GM19452 (cell line): ENCODE results near the gene ZNF578.
"Not testable (repeated sequence)": the region's sequence is repeated elsewhere in the genome, so short reads cannot be mapped to it uniquely, and the experiment has no call there.

Experiments used
- ATAC-seq: cut with Tn5 transposase; IDR thresholded peaks from one replicate; pipeline ENCODE4 v1.9.1; 2021; ENCODE audit not compliant: unreplicated experiment

ZNF578 gene

GRCh38 chr19:52507266-52507665 is 53.9 kb downstream of the ZNF578 start:
- no peak for ATAC-seq

- no peak for ATAC-seq
Measured at GRCh38 chr19:52516191-52516590, 62.8 kb downstream of the ZNF578 start.

- no peak for ATAC-seq
Measured at GRCh38 chr19:52518646-52519045, 65.3 kb downstream of the ZNF578 start.

GRCh38 chr19:52519175-52519574 is 65.8 kb downstream of the ZNF578 start:
- ATAC-seq = not testable (repeated sequence)

GRCh38 chr19:52520013-52520412 is 66.7 kb downstream of the ZNF578 start:
- no peak for ATAC-seq

- ATAC-seq = no peak
Measured at GRCh38 chr19:52522551-52522950, 69.2 kb downstream of the ZNF578 start.

- no peak for ATAC-seq
Measured at GRCh38 chr19:52524086-52524485, 70.7 kb downstream of the ZNF578 start.

- ATAC-seq = peak; percentile 89
Measured at GRCh38 chr19:52527134-52527955, 74.0 kb downstream of the ZNF578 start, which contains the start of gene ZNF808. TSS of gene ZNF808 (plus strand) at chr19:52527668. CDS start at chr19:52543285, 15,617 bp downstream.

GRCh38 chr19:52527956-52528351 is 74.6 kb downstream of the ZNF578 start:
- ATAC-seq = peak; percentile 4

GRCh38 chr19:52532480-52532879 is 79.1 kb downstream of the ZNF578 start:
- ATAC-seq = no peak

GRCh38 chr19:52533901-52534300 is 80.5 kb downstream of the ZNF578 start:
- no peak for ATAC-seq

- ATAC-seq = not testable (repeated sequence)
Measured at GRCh38 chr19:52535385-52535770, 82.0 kb downstream of the ZNF578 start.

- ATAC-seq = peak; percentile 85
Measured at GRCh38 chr19:52535771-52536447, 82.6 kb downstream of the ZNF578 start.

- ATAC-seq = no peak
Measured at GRCh38 chr19:52536448-52536800, 83.1 kb downstream of the ZNF578 start.

- not testable (repeated sequence) for ATAC-seq
Measured at GRCh38 chr19:52538815-52539214, 85.5 kb downstream of the ZNF578 start.

GRCh38 chr19:52541176-52541575 is 87.8 kb downstream of the ZNF578 start:
- ATAC-seq = not testable (repeated sequence)

- ATAC-seq = no peak
Measured at GRCh38 chr19:52541608-52542007, 88.3 kb downstream of the ZNF578 start.

- not testable (repeated sequence) for ATAC-seq
Measured at GRCh38 chr19:52542541-52542940, 89.2 kb downstream of the ZNF578 start.

- ATAC-seq = no peak
Measured at GRCh38 chr19:52542984-52543664, 89.8 kb downstream of the ZNF578 start.

- ATAC-seq = no peak
Measured at GRCh38 chr19:52554216-52554971, 101.0 kb downstream of the ZNF578 start.
